ENCODE results near the gene C11orf24.

GRCh38 chr11:68302670-68303069 is 30.9 kb upstream of the C11orf24 start:
- no peak for TF ChIP-seq EP300 (IDR thresholded peaks at IDR 0.05)
- TF ChIP-seq CTCF (IDR thresholded peaks at IDR 0.05): no peak
- no peak for TF ChIP-seq POLR2A (IDR thresholded peaks at IDR 0.05)
